HepG2 (cell line): ENCODE results near the gene RBBP8NL. TPM values are rescaled to one million over a fixed set of nuclear protein-coding genes. Genes with fewer than 3 reads are reported as not detected.

ENCODE experiments used
- ADNP ChIP-seq: sonication (generic); formaldehyde crosslinking; IDR thresholded peaks from 2 replicates; pipeline ENCODE4 v1.4.0; 2020; ENCODE audit warnings: missing genetic modification reagents
- AGO1 ChIP-seq: fragments of 200-400 bp; formaldehyde crosslinking; IDR thresholded peaks from 2 replicates; pipeline ENCODE4 v1.6.1; 2017; ENCODE audit warnings: mild to moderate bottlenecking, low read depth, low read length, moderate library complexity; ENCODE audit not compliant: poor library complexity, severe bottlenecking
- BCL6 ChIP-seq: IDR thresholded peaks from 2 replicates; pipeline ENCODE4 v1.6.1; 2016; ENCODE audit warnings: missing genetic modification reagents, missing compliant biosample characterization
- CREB1 ChIP-seq, 2 experiments: fragments of 450-650 bp in 1 of 2; IDR thresholded peaks; 2 replicates each; pipeline ENCODE4 v1.6.1; 2016 to 2017; ENCODE audit warnings: control low read depth in 1 of 2, mild to moderate bottlenecking in 1 of 2, missing compliant biosample characterization in 1 of 2, missing genetic modification characterization in 1 of 2
- FIP1L1 ChIP-seq: fragments of 200-400 bp; formaldehyde crosslinking; IDR thresholded peaks from 2 replicates; pipeline ENCODE4 v1.6.1; 2018; ENCODE audit warnings: low read depth, mild to moderate bottlenecking, low read length, moderate library complexity, borderline replicate concordance; ENCODE audit not compliant: insufficient read depth
- GABPA ChIP-seq, 2 experiments: IDR thresholded peaks; 2 replicates each; pipeline ENCODE4 v1.6.1; 2011 to 2016; ENCODE audit warnings: low read depth in 2 of 2, low read length in 1 of 2, missing biosample characterization in 1 of 2, missing genetic modification characterization in 1 of 2
- KDM6A ChIP-seq: IDR thresholded peaks from 2 replicates; pipeline ENCODE4 v1.6.1; 2016; ENCODE audit warnings: low read depth
- KLF12 ChIP-seq: sonication (generic); formaldehyde crosslinking; IDR thresholded peaks from 2 replicates; pipeline ENCODE4 v1.4.0; 2020; ENCODE audit warnings: missing genetic modification reagents, borderline replicate concordance
- NFATC3 ChIP-seq: sonication (generic); formaldehyde crosslinking; IDR thresholded peaks from 2 replicates; pipeline ENCODE4 v1.5.1; 2020; ENCODE audit warnings: mild to moderate bottlenecking, missing genetic modification reagents
- PHF21A ChIP-seq: sonication (generic); formaldehyde crosslinking; IDR thresholded peaks from 2 replicates; pipeline ENCODE4 v1.5.0; 2020; ENCODE audit warnings: mild to moderate bottlenecking, missing genetic modification reagents
- PHF5A ChIP-seq: IDR thresholded peaks from one replicate; pipeline ENCODE4 v1.6.1; 2018; ENCODE audit warnings: low read depth, missing genetic modification reagents; ENCODE audit not compliant: unreplicated experiment
- PLRG1 ChIP-seq: fragments of 450-650 bp; conservative IDR thresholded peaks from 2 replicates; pipeline ENCODE4 v1.6.1; 2016
- SP1 ChIP-seq, 2 experiments: fragments of 450-650 bp in 1 of 2; sonication (generic) in 1 of 2; formaldehyde crosslinking in 1 of 2; IDR thresholded peaks; 2 replicates each; pipeline versions ENCODE4 v1.4.0 to v1.6.1; 2016 to 2020; ENCODE audit warnings: missing genetic modification reagents in 1 of 2
- WIZ ChIP-seq: sonication (generic); formaldehyde crosslinking; IDR thresholded peaks from 2 replicates; pipeline ENCODE4 v1.5.1; 2020; ENCODE audit warnings: mild to moderate bottlenecking, missing genetic modification reagents
- ZBTB20 ChIP-seq: sonication (generic); formaldehyde crosslinking; IDR thresholded peaks from 2 replicates; pipeline ENCODE4 v1.8.1; 2023; ENCODE audit warnings: missing genetic modification reagents, low read depth, mild to moderate bottlenecking, borderline replicate concordance
- ZMYM3 ChIP-seq: sonication (generic); formaldehyde crosslinking; IDR thresholded peaks from 2 replicates; pipeline ENCODE4 v1.5.1; 2020; ENCODE audit warnings: mild to moderate bottlenecking, missing genetic modification reagents
- ZNF547 ChIP-seq: sonication (generic); formaldehyde crosslinking; IDR thresholded peaks from 2 replicates; pipeline ENCODE4 v1.5.1; 2020; ENCODE audit warnings: mild to moderate bottlenecking, missing genetic modification reagents
- ZNF660 ChIP-seq: sonication (generic); formaldehyde crosslinking; IDR thresholded peaks from 2 replicates; pipeline ENCODE4 v1.5.1; 2020; ENCODE audit warnings: mild to moderate bottlenecking, low read depth, missing genetic modification reagents, borderline replicate concordance
- ZNF780A ChIP-seq: sonication (generic); formaldehyde crosslinking; IDR thresholded peaks from 2 replicates; pipeline ENCODE4 v1.8.0; 2022; ENCODE audit warnings: mild to moderate bottlenecking, missing genetic modification reagents, moderate library complexity
- ZSCAN29 ChIP-seq: sonication (generic); formaldehyde crosslinking; conservative IDR thresholded peaks from 2 replicates; pipeline ENCODE4 v1.4.0; 2020; ENCODE audit warnings: mild to moderate bottlenecking, missing genetic modification reagents
- polyA plus RNA-seq, 8 experiments: library from polyadenylated mRNA; depleted of rRNA in 3 of 8; stranded (reverse) in 7 of 8; unstranded in 1 of 8; fragments of >200 nt; fragmentation: Illumina TruSeq in 4 of 8; extraction: Trizol in 4 of 8; gene quantifications; 2 replicates each; pipeline versions ENCODE4 v1.2.1 to v1.2.3, GENCODE V29; 2011 to 2016; ENCODE audit warnings: low read depth in 4 of 8, missing spikeins in 1 of 8, mixed read lengths in 1 of 8; ENCODE audit not compliant: insufficient read depth in 1 of 8
- total RNA-seq, 5 experiments: library from RNA; depleted of rRNA; stranded (reverse); fragments of >200 nt; fragmentation: Illumina TruSeq; extraction: Trizol; gene quantifications; 2 replicates each; pipeline ENCODE4 v1.2.3, GENCODE V29; 2016; ENCODE audit warnings: low read depth in 1 of 5
- TF ChIP-seq, protein P1 (sequence below): IDR thresholded peaks from 2 replicates; pipeline ENCODE4 v1.6.1; 2018; ENCODE audit warnings: missing genetic modification reagents, mild to moderate bottlenecking, missing compliant biosample characterization
- TF ChIP-seq, protein P2 (sequence below): sonication (generic); formaldehyde crosslinking; IDR thresholded peaks from 2 replicates; pipeline ENCODE4 v1.4.0; 2020; ENCODE audit warnings: low read depth, missing genetic modification reagents
- TF ChIP-seq, protein P3 (sequence below): sonication (generic); formaldehyde crosslinking; IDR thresholded peaks from 2 replicates; pipeline ENCODE4 v1.4.0; 2020; ENCODE audit warnings: missing genetic modification reagents

Gene RBBP8NL
- total and polyA plus RNA-seq, 2 of the 13 experiments (the other 11 are each of a cell fraction or from before 2014, with no cell fraction given) = 0.69 to 0.86 TPM

DNA sequence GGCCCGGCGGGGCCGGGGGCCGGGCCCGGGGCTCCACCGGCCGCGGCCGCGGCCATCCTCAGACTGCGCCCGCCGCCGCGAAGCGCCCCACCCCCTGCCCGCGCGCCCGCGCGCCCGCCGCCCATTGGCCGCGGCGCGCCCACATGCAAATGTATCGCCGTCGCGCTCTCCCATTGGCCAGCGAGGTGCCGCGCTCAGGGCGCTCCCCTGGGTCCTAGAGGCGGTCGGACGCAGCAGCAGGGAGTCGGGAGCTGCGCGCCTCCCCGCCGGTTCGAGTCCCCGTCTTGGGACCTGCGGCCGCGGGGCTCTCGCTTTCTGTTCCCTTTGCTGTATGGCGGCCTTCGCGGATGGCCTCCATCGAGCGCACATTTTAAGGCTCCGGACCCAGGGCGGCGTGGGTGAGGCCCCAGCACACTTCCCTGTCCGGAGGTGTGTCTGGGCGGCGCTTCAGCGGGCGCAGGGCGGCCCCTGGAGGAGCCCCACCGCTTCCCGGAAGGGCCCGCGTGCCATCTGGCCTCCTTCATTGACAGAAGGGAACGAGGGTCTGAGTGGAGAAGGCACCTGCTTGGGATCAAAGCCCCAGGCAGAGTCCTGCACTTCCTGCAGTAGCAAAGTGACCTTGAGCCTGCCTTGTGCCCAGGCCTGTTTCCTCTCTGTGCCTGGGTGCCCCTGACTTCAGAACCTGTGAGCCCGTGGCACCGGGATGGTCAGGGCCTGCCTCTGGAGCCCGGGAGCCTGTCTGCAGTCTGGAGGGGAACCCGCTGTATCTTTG lies 19.9 kb downstream of the RBBP8NL start, which contains the start of gene CABLES2 (continued):
- TF ChIP-seq, protein P1, sequence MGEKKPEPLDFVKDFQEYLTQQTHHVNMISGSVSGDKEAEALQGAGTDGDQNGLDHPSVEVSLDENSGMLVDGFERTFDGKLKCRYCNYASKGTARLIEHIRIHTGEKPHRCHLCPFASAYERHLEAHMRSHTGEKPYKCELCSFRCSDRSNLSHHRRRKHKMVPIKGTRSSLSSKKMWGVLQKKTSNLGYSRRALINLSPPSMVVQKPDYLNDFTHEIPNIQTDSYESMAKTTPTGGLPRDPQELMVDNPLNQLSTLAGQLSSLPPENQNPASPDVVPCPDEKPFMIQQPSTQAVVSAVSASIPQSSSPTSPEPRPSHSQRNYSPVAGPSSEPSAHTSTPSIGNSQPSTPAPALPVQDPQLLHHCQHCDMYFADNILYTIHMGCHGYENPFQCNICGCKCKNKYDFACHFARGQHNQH (CRISPR knock-in tag) = peak; percentile 78; the same call in 1 of the 2 replicates
- TF ChIP-seq KDM6A (CRISPR knock-in tag) = no peak
- TF ChIP-seq ZNF660 (CRISPR knock-in tag) = no peak; the same call in 1 of the 2 replicates
- TF ChIP-seq, protein P2, sequence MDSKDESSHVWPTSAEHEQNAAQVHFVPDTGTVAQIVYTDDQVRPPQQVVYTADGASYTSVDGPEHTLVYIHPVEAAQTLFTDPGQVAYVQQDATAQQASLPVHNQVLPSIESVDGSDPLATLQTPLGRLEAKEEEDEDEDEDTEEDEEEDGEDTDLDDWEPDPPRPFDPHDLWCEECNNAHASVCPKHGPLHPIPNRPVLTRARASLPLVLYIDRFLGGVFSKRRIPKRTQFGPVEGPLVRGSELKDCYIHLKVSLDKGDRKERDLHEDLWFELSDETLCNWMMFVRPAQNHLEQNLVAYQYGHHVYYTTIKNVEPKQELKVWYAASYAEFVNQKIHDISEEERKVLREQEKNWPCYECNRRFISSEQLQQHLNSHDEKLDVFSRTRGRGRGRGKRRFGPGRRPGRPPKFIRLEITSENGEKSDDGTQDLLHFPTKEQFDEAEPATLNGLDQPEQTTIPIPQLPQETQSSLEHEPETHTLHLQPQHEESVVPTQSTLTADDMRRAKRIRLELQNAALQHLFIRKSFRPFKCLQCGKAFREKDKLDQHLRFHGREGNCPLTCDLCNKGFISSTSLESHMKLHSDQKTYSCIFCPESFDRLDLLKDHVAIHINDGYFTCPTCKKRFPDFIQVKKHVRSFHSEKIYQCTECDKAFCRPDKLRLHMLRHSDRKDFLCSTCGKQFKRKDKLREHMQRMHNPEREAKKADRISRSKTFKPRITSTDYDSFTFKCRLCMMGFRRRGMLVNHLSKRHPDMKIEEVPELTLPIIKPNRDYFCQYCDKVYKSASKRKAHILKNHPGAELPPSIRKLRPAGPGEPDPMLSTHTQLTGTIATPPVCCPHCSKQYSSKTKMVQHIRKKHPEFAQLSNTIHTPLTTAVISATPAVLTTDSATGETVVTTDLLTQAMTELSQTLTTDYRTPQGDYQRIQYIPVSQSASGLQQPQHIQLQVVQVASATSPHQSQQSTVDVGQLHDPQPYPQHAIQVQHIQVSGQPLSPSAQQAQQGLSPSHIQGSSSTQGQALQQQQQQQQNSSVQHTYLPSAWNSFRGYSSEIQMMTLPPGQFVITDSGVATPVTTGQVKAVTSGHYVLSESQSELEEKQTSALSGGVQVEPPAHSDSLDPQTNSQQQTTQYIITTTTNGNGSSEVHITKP (CRISPR knock-in tag) = peak; percentile 73; the same call in 1 of the 2 replicates
- TF ChIP-seq, protein P3, sequence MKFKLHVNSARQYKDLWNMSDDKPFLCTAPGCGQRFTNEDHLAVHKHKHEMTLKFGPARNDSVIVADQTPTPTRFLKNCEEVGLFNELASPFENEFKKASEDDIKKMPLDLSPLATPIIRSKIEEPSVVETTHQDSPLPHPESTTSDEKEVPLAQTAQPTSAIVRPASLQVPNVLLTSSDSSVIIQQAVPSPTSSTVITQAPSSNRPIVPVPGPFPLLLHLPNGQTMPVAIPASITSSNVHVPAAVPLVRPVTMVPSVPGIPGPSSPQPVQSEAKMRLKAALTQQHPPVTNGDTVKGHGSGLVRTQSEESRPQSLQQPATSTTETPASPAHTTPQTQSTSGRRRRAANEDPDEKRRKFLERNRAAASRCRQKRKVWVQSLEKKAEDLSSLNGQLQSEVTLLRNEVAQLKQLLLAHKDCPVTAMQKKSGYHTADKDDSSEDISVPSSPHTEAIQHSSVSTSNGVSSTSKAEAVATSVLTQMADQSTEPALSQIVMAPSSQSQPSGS (CRISPR knock-in tag) = peak; percentile 87
- peak; percentile 68 for TF ChIP-seq CREB1 (IDR thresholded peaks at IDR 0.05)
- TF ChIP-seq CREB1 (CRISPR knock-in tag; IDR thresholded peaks at IDR 0.05) = no peak
- TF ChIP-seq KLF12 = peak; percentile 94; the same call in 1 of the 2 replicates
- TF ChIP-seq ZSCAN29 (CRISPR knock-in tag) = peak; percentile 89; the same call in 1 of the 2 replicates
- peak; percentile 70; the same call in 1 of the 2 replicates for TF ChIP-seq ZNF547 (CRISPR knock-in tag)
- TF ChIP-seq PHF5A (CRISPR knock-in tag) = peak; percentile 85
- TF ChIP-seq GABPA (IDR thresholded peaks at IDR 0.05; ENCODE audit: low read depth, low read length) = no peak
- peak; percentile 56; the same call in 1 of the 2 replicates for TF ChIP-seq GABPA (CRISPR knock-in tag; IDR thresholded peaks at IDR 0.05; ENCODE audit: low read depth)
- TF ChIP-seq PLRG1 = no peak
- TF ChIP-seq ADNP = peak; percentile 100
- peak; percentile 57 for TF ChIP-seq BCL6 (CRISPR knock-in tag)
- TF ChIP-seq WIZ (CRISPR knock-in tag) = no peak; the same call in 1 of the 2 replicates
- peak; percentile 93 for TF ChIP-seq NFATC3 (CRISPR knock-in tag)
- TF ChIP-seq SP1 (IDR thresholded peaks at IDR 0.05) = no peak
- TF ChIP-seq SP1 (CRISPR knock-in tag; IDR thresholded peaks at IDR 0.05) = peak; percentile 75
- TF ChIP-seq PHF21A (CRISPR knock-in tag) = 0 out of 2 replicates have a peak, but pooled peaks have one; percentile 34
- no peak for TF ChIP-seq ZNF780A (CRISPR knock-in tag)
- peak; percentile 90 for TF ChIP-seq ZBTB20 (CRISPR knock-in tag)
- TF ChIP-seq AGO1 = peak; percentile 52
- peak; percentile 99 for TF ChIP-seq ZMYM3 (CRISPR knock-in tag)
- TF ChIP-seq FIP1L1 = no peak
